HepG2 (cell line): Measurements from ENCODE around the gene ENO2. TPM values are rescaled to one million over a fixed set of nuclear protein-coding genes. Genes with fewer than 3 reads are reported as not detected.

Experiments used
- ATF7 ChIP-seq, 2 experiments: fragments of 450-650 bp in 1 of 2; sonication (generic) in 1 of 2; formaldehyde crosslinking in 1 of 2; IDR thresholded peaks; 2 replicates each; pipeline versions ENCODE4 v1.4.0 to v1.6.1; 2016 to 2020; ENCODE audit warnings: antibody characterized with exemption in 1 of 2, mild to moderate bottlenecking in 1 of 2, missing genetic modification reagents in 1 of 2
- BRD4 ChIP-seq: sonication (generic); formaldehyde crosslinking; IDR thresholded peaks from 2 replicates; pipeline ENCODE4 v1.4.0; 2020; ENCODE audit warnings: missing genetic modification reagents
- GABPA ChIP-seq, 2 experiments: IDR thresholded peaks; 2 replicates each; pipeline ENCODE4 v1.6.1; 2011 to 2016; ENCODE audit warnings: low read depth in 2 of 2, low read length in 1 of 2, missing biosample characterization in 1 of 2, missing genetic modification characterization in 1 of 2
- KDM5A ChIP-seq: fragments of 200-600 bp; sonication (generic); IDR thresholded peaks from 2 replicates; pipeline ENCODE4 v1.7.0; 2018; ENCODE audit warnings: antibody characterized with exemption, mild to moderate bottlenecking, low read length, borderline replicate concordance
- KMT2A ChIP-seq: sonication (generic); formaldehyde crosslinking; IDR thresholded peaks from 2 replicates; pipeline ENCODE4 v1.4.0; 2020; ENCODE audit warnings: missing genetic modification reagents
- PLRG1 ChIP-seq: fragments of 450-650 bp; conservative IDR thresholded peaks from 2 replicates; pipeline ENCODE4 v1.6.1; 2016
- RARG ChIP-seq: sonication (generic); formaldehyde crosslinking; IDR thresholded peaks from 2 replicates; pipeline ENCODE4 v1.4.0; 2020; ENCODE audit warnings: low read depth, mild to moderate bottlenecking, missing genetic modification reagents
- RCOR2 ChIP-seq: IDR thresholded peaks from 2 replicates; pipeline ENCODE4 v1.6.1; 2016; ENCODE audit warnings: missing biosample characterization, missing genetic modification reagents
- TEAD3 ChIP-seq: optimal IDR thresholded peaks from 2 replicates; pipeline ENCODE3; 2016; ENCODE audit warnings: borderline replicate concordance
- TMF1 ChIP-seq: sonication (generic); formaldehyde crosslinking; IDR thresholded peaks from 2 replicates; pipeline ENCODE4 v1.8.1; 2022; ENCODE audit warnings: low read depth, missing genetic modification reagents
- TRAFD1 ChIP-seq: sonication (generic); formaldehyde crosslinking; IDR thresholded peaks from 2 replicates; pipeline ENCODE4 v1.5.1; 2020; ENCODE audit warnings: missing genetic modification reagents, mild to moderate bottlenecking, borderline replicate concordance
- ZHX2 ChIP-seq, 2 experiments: sonication (generic) in 1 of 2; formaldehyde crosslinking in 1 of 2; IDR thresholded peaks; 2 replicates each; pipeline versions ENCODE4 v1.6.1 to v1.9.0; 2014 to 2022; ENCODE audit warnings: antibody characterized with exemption in 1 of 2, borderline replicate concordance in 1 of 2, inconsistent platforms in 1 of 2, low read depth in 1 of 2, missing genetic modification reagents in 1 of 2
- ZNF160 ChIP-seq: sonication (generic); formaldehyde crosslinking; IDR thresholded peaks from 2 replicates; pipeline ENCODE4 v1.8.0; 2022; ENCODE audit warnings: mild to moderate bottlenecking, inconsistent platforms, missing genetic modification reagents
- ZNF292 ChIP-seq: sonication (generic); formaldehyde crosslinking; IDR thresholded peaks from 2 replicates; pipeline ENCODE4 v1.8.1; 2022; ENCODE audit warnings: mild to moderate bottlenecking, low read depth, missing genetic modification reagents, borderline replicate concordance
- ZNF501 ChIP-seq: sonication (generic); formaldehyde crosslinking; IDR thresholded peaks from 2 replicates; pipeline ENCODE4 v1.5.1; 2020; ENCODE audit warnings: mild to moderate bottlenecking, moderate library complexity, missing genetic modification reagents
- ZNF513 ChIP-seq: sonication (generic); formaldehyde crosslinking; conservative IDR thresholded peaks from 2 replicates; pipeline ENCODE4 v1.5.0; 2020; ENCODE audit warnings: missing genetic modification reagents
- ZNF740 ChIP-seq: sonication (generic); formaldehyde crosslinking; IDR thresholded peaks from 2 replicates; pipeline ENCODE4 v1.4.0; 2020; ENCODE audit warnings: missing genetic modification reagents
- ZSCAN30 ChIP-seq: sonication (generic); formaldehyde crosslinking; IDR thresholded peaks from 2 replicates; pipeline ENCODE4 v1.5.0; 2020; ENCODE audit warnings: mild to moderate bottlenecking, missing genetic modification reagents
- ZSCAN9 ChIP-seq: IDR thresholded peaks from 2 replicates; pipeline ENCODE4 v1.6.1; 2016; ENCODE audit warnings: borderline replicate concordance
- polyA plus RNA-seq, 8 experiments: library from polyadenylated mRNA; depleted of rRNA in 3 of 8; stranded (reverse) in 7 of 8; unstranded in 1 of 8; fragments of >200 nt; fragmentation: Illumina TruSeq in 4 of 8; extraction: Trizol in 4 of 8; gene quantifications; 2 replicates each; pipeline versions ENCODE4 v1.2.1 to v1.2.3, GENCODE V29; 2011 to 2016; ENCODE audit warnings: low read depth in 4 of 8, missing spikeins in 1 of 8, mixed read lengths in 1 of 8; ENCODE audit not compliant: insufficient read depth in 1 of 8
- total RNA-seq, 5 experiments: library from RNA; depleted of rRNA; stranded (reverse); fragments of >200 nt; fragmentation: Illumina TruSeq; extraction: Trizol; gene quantifications; 2 replicates each; pipeline ENCODE4 v1.2.3, GENCODE V29; 2016; ENCODE audit warnings: low read depth in 1 of 5

Gene ENO2
- total and polyA plus RNA-seq, 2 of the 13 experiments (the other 11 are each of a cell fraction or from before 2014, with no cell fraction given): 19.3 to 136 TPM

GRCh38 chr12:6943722-6944380 lies 29.5 kb downstream of the ENO2 start, which contains the start of the genes C12orf57 and RNU7-1 (continued):
- TF ChIP-seq ZSCAN30 (no peak), PLRG1 (no peak), ZNF513 (CRISPR knock-in tag) (no peak), ZHX2 (IDR thresholded peaks at IDR 0.05; ENCODE audit: low read depth) (no peak; the same call in 1 of the 2 replicates), ZHX2 (CRISPR knock-in tag; IDR thresholded peaks at IDR 0.05; ENCODE audit: borderline replicate concordance) (peak; percentile 77; the same call in 1 of the 2 replicates), ATF7 (IDR thresholded peaks at IDR 0.05) (no peak), ATF7 (CRISPR knock-in tag; IDR thresholded peaks at IDR 0.05) (peak; percentile 27; the same call in 1 of the 2 replicates), ZNF292 (CRISPR knock-in tag) (no peak), ZNF160 (CRISPR knock-in tag) (no peak), TEAD3 (CRISPR knock-in tag) (peak; percentile 27), RARG (CRISPR knock-in tag) (no peak), GABPA (IDR thresholded peaks at IDR 0.05; ENCODE audit: low read depth, low read length) (no peak), GABPA (CRISPR knock-in tag; IDR thresholded peaks at IDR 0.05; ENCODE audit: low read depth) (peak; percentile 87), KMT2A (CRISPR knock-in tag) (peak; percentile 84; the same call in 1 of the 2 replicates), ZNF740 (CRISPR knock-in tag) (no peak), TMF1 (CRISPR knock-in tag) (peak; percentile 67; the same call in 1 of the 2 replicates), BRD4 (CRISPR knock-in tag) (no peak; the same call in 1 of the 2 replicates), ZSCAN9 (peak; percentile 87), RCOR2 (CRISPR knock-in tag) (0 out of 2 replicates have a peak, but pooled peaks have one; percentile 66), ZNF501 (no peak), TRAFD1 (CRISPR knock-in tag) (no peak), KDM5A (peak; percentile 35; the same call in 1 of the 2 replicates)
